BJ (cell line): Measurements from ENCODE around the gene UBR7. TPM values are rescaled to one million over a fixed set of nuclear protein-coding genes. Genes with fewer than 3 reads are reported as not detected.

Source experiments
- CTCF ChIA-PET: fragments of 350-600 bp; formaldehyde crosslinking; extraction: SDS; loops from one replicate; lab custom pipeline; 2021; ENCODE audit warnings: antibody characterized with exemption, inconsistent platforms; lab: Yijun Ruan, JAX
- POLR2A ChIA-PET: fragments of 300-600 bp; sonication (Branson Sonifier 250); formaldehyde crosslinking; extraction: SDS; loops from one replicate; lab custom pipeline; 2021; ENCODE audit warnings: antibody characterized with exemption; lab: Charles Lee
- DNase-seq: peaks from one replicate; pipeline ENCODE4 v3.0.0-alpha.2; 2011; ENCODE audit warnings: low read depth
- H3K27me3 ChIP-seq: 2 replicates; pipeline ENCODE4 v1.6.0; 2011; ENCODE audit warnings: low read length; ENCODE audit not compliant: control insufficient read depth, insufficient read depth
- H3K36me3 ChIP-seq: 2 replicates; pipeline ENCODE4 v1.5.1; 2011; ENCODE audit warnings: low read length; ENCODE audit not compliant: control insufficient read depth, insufficient read depth
- H3K4me3 ChIP-seq: 2 replicates; pipeline ENCODE4 v1.5.1; 2011; ENCODE audit warnings: low read depth, mild to moderate bottlenecking, control low read depth, low read length
- CTCF ChIP-seq: IDR thresholded peaks from 2 replicates; pipeline ENCODE4 v1.5.1; 2011; ENCODE audit warnings: low read depth, mild to moderate bottlenecking, control low read depth, inconsistent platforms, low read length, moderate library complexity; ENCODE audit not compliant: insufficient read depth
- polyA plus RNA-seq: library from polyadenylated mRNA; depleted of rRNA; stranded (reverse); fragments of >200 nt; gene quantifications from 2 replicates; pipeline ENCODE4 v1.2.3, GENCODE V29; 2011; rRNA removed

The UBR7 gene
- polyA plus RNA-seq, 1 experiment: 30.3 TPM

GRCh38 chr14:93274055-93274806 lies 67.2 kb downstream of the UBR7 start:
- ChIA-PET POLR2A (no interaction called here), CTCF (no interaction called here)
- no peaks in the 10 kb centered on the region for H3K27me3 ChIP-seq
- H3K4me3 ChIP-seq: no peak overlapping the region
- peaks cover 3% of the 10 kb centered on the region; the same call in 1 of the 2 replicates for H3K36me3 ChIP-seq
- no peak for TF ChIP-seq CTCF
- no peak for DNase-seq

DNA sequence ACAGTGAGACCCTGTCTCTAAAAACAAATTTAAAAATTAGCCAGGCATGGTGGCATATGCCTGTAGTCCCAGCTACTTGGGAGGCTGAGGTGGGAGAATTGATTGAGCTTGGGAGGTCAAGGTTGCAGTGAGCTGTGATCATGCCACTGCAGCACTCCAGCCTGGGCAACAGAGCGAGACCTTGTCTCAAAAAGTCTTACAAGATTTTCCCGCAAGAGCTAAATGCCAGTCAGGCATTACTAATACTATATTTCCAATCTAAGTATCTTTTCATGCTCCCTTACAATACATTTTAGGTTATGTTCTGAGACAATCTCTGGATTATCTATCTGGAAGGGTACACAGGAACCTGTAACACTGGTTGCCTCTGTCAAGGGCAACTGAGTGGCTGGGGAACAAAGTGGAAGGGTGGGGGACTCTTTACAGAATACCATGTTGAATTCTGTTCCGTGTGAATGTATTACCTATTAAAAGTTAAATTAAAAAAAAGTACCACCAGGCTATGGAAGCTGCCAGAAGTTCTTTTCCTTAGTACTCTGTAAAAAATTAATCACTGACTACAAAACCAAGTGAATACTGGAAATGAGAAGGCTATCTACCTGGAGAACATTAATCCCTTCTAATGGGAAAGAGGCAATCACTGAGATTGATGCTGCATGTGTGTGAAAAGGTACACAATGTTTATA lies 69.1 kb downstream of the UBR7 start:
- POLR2A ChIA-PET: no interaction called here
- Histone ChIP-seq H3K27me3 (no peaks in the 10 kb centered on the region), H3K36me3 (peaks cover 3% of the 10 kb centered on the region; the same call in 1 of the 2 replicates), H3K4me3 (no peak overlapping the region)
- DNase-seq: no peak
- CTCF ChIA-PET: no interaction called here
- no peak for TF ChIP-seq CTCF

Other genes starting within 250 kb of the UBR7 start
- 37.0 and 49.0 TPM in 2 replicates for gene ITPK1, start 91.3 kb upstream of the UBR7 start, polyA plus RNA-seq
- gene MOAP1, start 22.4 kb upstream of the UBR7 start, polyA plus RNA-seq: 15.5 and 20.0 TPM in 2 replicates
- 6.8 and 12.8 TPM in 2 replicates for gene LYSET, start 21.9 kb upstream of the UBR7 start, polyA plus RNA-seq
- 4.5 and 7.7 TPM in 2 replicates for gene GON7, start 191 bp upstream of the UBR7 start, polyA plus RNA-seq
- 17.7 and 18.2 TPM in 2 replicates for gene BTBD7, start 125.8 kb downstream of the UBR7 start, polyA plus RNA-seq
- not detected in 2 replicates for gene COX8C, start 139.9 kb downstream of the UBR7 start, polyA plus RNA-seq
- gene UNC79, start 223.7 kb downstream of the UBR7 start, polyA plus RNA-seq: 0.02 and 0.04 TPM in 2 replicates